HepG2 (cell line): Measurements from ENCODE around the gene AGAP1. TPM values are rescaled to one million over a fixed set of nuclear protein-coding genes. Genes with fewer than 3 reads are reported as not detected.

Source experiments
- ATAC-seq: fragments of 200-7000 bp; cut with Tn5 transposase; 3 replicates; pipeline ENCODE4 v1.9.1; 2020; ENCODE audit warnings: mild to moderate bottlenecking, moderate library complexity
- BruUV-seq: library from RNA; stranded (reverse); fragments of 400-500 nt; replicated peaks from 2 replicates; lab custom pipeline; 2021; lab: Mats Ljungman, UMichigan
- CTCF ChIA-PET: fragments of 300-600 bp; formaldehyde crosslinking; extraction: SDS; loops from one replicate; lab custom pipeline; 2021; ENCODE audit warnings: low total read pairs, inconsistent platforms, low intra/inter-chr PET ratio; lab: Yijun Ruan, JAX
- POLR2A ChIA-PET: fragments of 350-600 bp; sonication (Branson Sonifier 250); formaldehyde crosslinking; loops from one replicate; lab custom pipeline; 2020; ENCODE audit warnings: antibody characterized with exemption, inconsistent platforms; lab: Yijun Ruan, JAX
- DNase-seq: peaks from one replicate; pipeline ENCODE4 v3.0.0-alpha.2; 2015; ENCODE audit warnings: low spot score
- FAIRE-seq: peaks from 3 replicates; lab custom pipeline; 2011; peaks lifted over from hg19 to GRCh38; lab: Jason Lieb, UNC
- H2AFZ ChIP-seq: one replicate; pipeline ENCODE4 v1.6.1; 2011; ENCODE audit warnings: low read length, inconsistent platforms
- H3K27ac ChIP-seq: fragments of 300-600 bp; 3 replicates; pipeline ENCODE4 v1.8.0; 2011; ENCODE audit warnings: mixed run types, mild to moderate bottlenecking, mixed read lengths, low read length, inconsistent platforms; ENCODE audit not compliant: insufficient read depth; ENCODE audit errors: extremely low read length
- H3K27me3 ChIP-seq, 2 experiments: fragments of 200-600 bp in 1 of 2; 2 replicates in 1 of 2; 3 replicates in 1 of 2; pipeline versions ENCODE4 v1.6.0 to v1.8.0; 2011; ENCODE audit warnings: low read length in 2 of 2, mild to moderate bottlenecking in 2 of 2, moderate library complexity in 2 of 2, inconsistent platforms in 1 of 2; ENCODE audit not compliant: insufficient read depth in 2 of 2, control insufficient read depth in 1 of 2
- H3K36me3 ChIP-seq, 2 experiments: fragments of 200-600 bp in 1 of 2; replicated peaks in 1 of 2; 2 replicates in 1 of 2; 3 replicates in 1 of 2; pipeline versions ENCODE4 v1.5.1 to v1.8.0; 2011; ENCODE audit warnings: low read length in 2 of 2, inconsistent platforms in 1 of 2; ENCODE audit not compliant: insufficient read depth in 2 of 2, control insufficient read depth in 1 of 2
- H3K4me1 ChIP-seq: 2 replicates; pipeline ENCODE4 v1.5.1; 2012; ENCODE audit warnings: low read length, inconsistent platforms; ENCODE audit not compliant: insufficient read depth
- H3K4me2 ChIP-seq: 2 replicates; pipeline ENCODE4 v1.6.0; 2011; ENCODE audit warnings: low read depth, low read length, inconsistent platforms
- H3K4me3 ChIP-seq, 3 experiments: fragments of 200-600 bp in 1 of 3; sonication (generic), shearing (Covaris generic) in 1 of 3; replicated peaks in 1 of 3; 2 replicates each; pipeline ENCODE4 v1.5.1; 2011 to 2016; ENCODE audit warnings: low read length in 3 of 3, inconsistent platforms in 2 of 3, low read depth in 2 of 3, mild to moderate bottlenecking in 2 of 3, control low read depth in 1 of 3, mixed read lengths in 1 of 3; ENCODE audit not compliant: insufficient read depth in 1 of 3
- H3K79me2 ChIP-seq: one replicate; pipeline ENCODE4 v1.6.1; 2011; ENCODE audit warnings: low read length, inconsistent platforms; ENCODE audit not compliant: insufficient read depth
- H3K9ac ChIP-seq: 2 replicates; pipeline ENCODE4 v1.6.0; 2011; ENCODE audit warnings: mild to moderate bottlenecking, low read depth, low read length, inconsistent platforms; ENCODE audit not compliant: insufficient read depth
- H3K9me3 ChIP-seq: 2 replicates; pipeline ENCODE4 v1.5.1; 2012; ENCODE audit warnings: mild to moderate bottlenecking, low read length
- H4K20me1 ChIP-seq: 2 replicates; pipeline ENCODE4 v1.6.0; 2011; ENCODE audit warnings: inconsistent platforms, mild to moderate bottlenecking, low read length, moderate library complexity; ENCODE audit not compliant: insufficient read depth
- CENPX ChIP-seq: sonication (generic); formaldehyde crosslinking; IDR thresholded peaks from 2 replicates; pipeline ENCODE4 v1.9.0; 2021; ENCODE audit warnings: mild to moderate bottlenecking, missing genetic modification reagents, moderate library complexity
- CREB1 ChIP-seq, 2 experiments: fragments of 450-650 bp in 1 of 2; IDR thresholded peaks; 2 replicates each; pipeline ENCODE4 v1.6.1; 2016 to 2017; ENCODE audit warnings: control low read depth in 1 of 2, mild to moderate bottlenecking in 1 of 2, missing compliant biosample characterization in 1 of 2, missing genetic modification characterization in 1 of 2
- HOXD1 ChIP-seq: sonication (generic); formaldehyde crosslinking; IDR thresholded peaks from 2 replicates; pipeline ENCODE4 v1.5.0; 2020; ENCODE audit warnings: missing genetic modification reagents
- JDP2 ChIP-seq: sonication (generic); formaldehyde crosslinking; IDR thresholded peaks from 2 replicates; pipeline ENCODE4 v1.8.1; 2022; ENCODE audit warnings: missing genetic modification reagents, borderline replicate concordance
- TCF7 ChIP-seq: sonication (generic); IDR thresholded peaks from 2 replicates; pipeline ENCODE4 v1.6.1; 2016; ENCODE audit warnings: antibody characterized with exemption, low read depth
- U2AF1 ChIP-seq: fragments of 200-400 bp; formaldehyde crosslinking; optimal IDR thresholded peaks from 2 replicates; pipeline ENCODE3; 2017; ENCODE audit warnings: mild to moderate bottlenecking, low read depth, low read length
- YEATS2 ChIP-seq: sonication (generic); formaldehyde crosslinking; IDR thresholded peaks from 2 replicates; pipeline ENCODE4 v1.4.0; 2020; ENCODE audit warnings: missing genetic modification reagents, borderline replicate concordance
- ZEB1 ChIP-seq: IDR thresholded peaks from 2 replicates; pipeline ENCODE4 v1.6.1; 2012; ENCODE audit warnings: mild to moderate bottlenecking, low read depth, inconsistent platforms; ENCODE audit not compliant: insufficient replicate concordance
- ZFP36L2 ChIP-seq: sonication (generic); formaldehyde crosslinking; IDR thresholded peaks from 2 replicates; pipeline ENCODE4 v1.4.0; 2020; ENCODE audit warnings: missing genetic modification reagents
- ZNF180 ChIP-seq: sonication (generic); formaldehyde crosslinking; IDR thresholded peaks from 2 replicates; pipeline ENCODE4 v1.4.0; 2020; ENCODE audit warnings: low read depth, missing genetic modification reagents, borderline replicate concordance
- ZNF20 ChIP-seq: sonication (generic); formaldehyde crosslinking; IDR thresholded peaks from 2 replicates; pipeline ENCODE4 v1.4.0; 2020; ENCODE audit warnings: mild to moderate bottlenecking, moderate library complexity, missing genetic modification reagents
- WGBS: methylation state at CpG from one replicate; pipeline ENCODE4 v1.1.6; 2017; ENCODE audit warnings: low lambda C conversion rate; 5-methylcytosine and 5-hydroxymethylcytosine counted together
- in situ Hi-C: cut with HindIII; loops from 2 replicates; pipeline ENCODE4 v1.10.0; 2017; ENCODE audit warnings: low pct_unique_long_range_greater_than_20kb; ENCODE audit not compliant: extremely low pct_ligation_motif_present
- intact Hi-C: fragments of 100-400 bp; cut with micrococcal nuclease; formaldehyde crosslinking; loops from one replicate; pipeline ENCODE4 v1.10.0; 2022; ENCODE audit not compliant: unreplicated experiment
- polyA plus RNA-seq, 8 experiments: library from polyadenylated mRNA; depleted of rRNA in 3 of 8; stranded (reverse) in 7 of 8; unstranded in 1 of 8; fragments of >200 nt; fragmentation: Illumina TruSeq in 4 of 8; extraction: Trizol in 4 of 8; gene quantifications; 2 replicates each; pipeline versions ENCODE4 v1.2.1 to v1.2.3, GENCODE V29; 2011 to 2016; ENCODE audit warnings: low read depth in 4 of 8, missing spikeins in 1 of 8, mixed read lengths in 1 of 8; ENCODE audit not compliant: insufficient read depth in 1 of 8
- total RNA-seq, 5 experiments: library from RNA; depleted of rRNA; stranded (reverse); fragments of >200 nt; fragmentation: Illumina TruSeq; extraction: Trizol; gene quantifications; 2 replicates each; pipeline ENCODE4 v1.2.3, GENCODE V29; 2016; ENCODE audit warnings: low read depth in 1 of 5
- TF ChIP-seq, protein P1 (sequence below): sonication (generic); formaldehyde crosslinking; IDR thresholded peaks from 2 replicates; pipeline ENCODE4 v1.4.0; 2020; ENCODE audit warnings: missing genetic modification reagents
- TF ChIP-seq, protein P2 (sequence below): sonication (generic); formaldehyde crosslinking; IDR thresholded peaks from 2 replicates; pipeline ENCODE4 v1.4.0; 2020; ENCODE audit warnings: missing genetic modification reagents

The AGAP1 gene
- total and polyA plus RNA-seq, 2 of the 13 experiments (the other 11 are each of a cell fraction or from before 2014, with no cell fraction given) = 21.2 to 32.7 TPM

DNA sequence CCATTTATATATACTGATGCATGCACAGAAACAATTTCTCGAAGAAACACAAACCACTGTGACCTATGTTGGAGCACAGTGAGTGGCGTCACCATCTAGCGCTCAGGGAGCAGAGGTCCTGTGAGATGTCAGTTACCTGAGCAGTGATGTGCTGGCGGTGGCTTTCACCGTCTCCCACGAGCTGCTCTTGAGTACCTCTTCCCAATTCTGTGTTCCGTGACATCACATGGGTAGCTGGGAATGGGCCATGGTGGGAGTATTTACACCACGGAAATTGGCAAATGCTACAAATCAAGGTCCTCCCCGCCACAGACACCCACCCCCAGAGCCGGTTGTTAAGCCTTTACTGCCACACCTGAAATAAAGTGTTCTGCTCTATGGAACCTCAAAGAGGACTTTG, 650.0 kb downstream of the AGAP1 start:
- H3K9me3 ChIP-seq = no peaks in the 10 kb centered on the region
- WGBS = 42% methylated on average over 10 of the region's 10 CpGs

DNA sequence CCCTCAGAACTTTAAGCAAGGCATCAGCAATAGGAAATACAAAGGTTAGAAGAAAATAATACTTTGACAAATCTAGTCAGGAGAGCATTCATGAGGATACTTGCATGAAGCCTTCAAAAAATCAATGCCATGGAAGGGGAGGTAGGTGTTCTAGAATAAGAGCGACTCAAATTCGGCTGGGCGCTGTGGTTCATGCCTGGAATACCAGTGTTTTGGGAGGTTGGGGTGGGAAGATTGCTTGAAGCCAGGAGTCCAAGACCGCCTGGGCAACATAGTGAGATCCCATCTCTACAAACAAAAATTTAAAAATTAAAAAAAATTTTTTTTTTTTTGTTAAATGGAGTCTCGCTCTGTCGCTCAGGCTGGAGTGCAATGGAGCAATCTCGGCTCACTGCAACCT, 652.6 kb downstream of the AGAP1 start:
- no peaks in the 10 kb centered on the region for H3K36me3 ChIP-seq
- H2AFZ ChIP-seq = no peak overlapping the region
- BruUV-seq = no TSS peak
- ChIA-PET CTCF (no interaction called here), POLR2A (no interaction called here)
- FAIRE-seq (no peak), DNase-seq (no peak), ATAC-seq (no peak)
- peaks cover 11% of the 10 kb centered on the region for H3K4me1 ChIP-seq
- H3K27me3 ChIP-seq = peaks cover 4 to 25% of the 10 kb centered on the region in 2 experiments; a peak in 4 of 5 replicates
- H4K20me1 ChIP-seq = peaks cover 2% of the 10 kb centered on the region; the same call in 1 of the 2 replicates
- WGBS = 64% methylated on average over 7 of the region's 7 CpGs
- in situ Hi-C loops = no loop called here
- no peaks in the 10 kb centered on the region for H3K79me2 ChIP-seq
- intact Hi-C loops = no loop called here
- no peaks in the 10 kb centered on the region for H3K9me3 ChIP-seq
- no peak overlapping the region for H3K4me3 ChIP-seq
- H3K4me2 ChIP-seq = no peak overlapping the region
- no peak overlapping the region for H3K27ac ChIP-seq
- H3K9ac ChIP-seq = no peak overlapping the region
- TF ChIP-seq, protein P1, sequence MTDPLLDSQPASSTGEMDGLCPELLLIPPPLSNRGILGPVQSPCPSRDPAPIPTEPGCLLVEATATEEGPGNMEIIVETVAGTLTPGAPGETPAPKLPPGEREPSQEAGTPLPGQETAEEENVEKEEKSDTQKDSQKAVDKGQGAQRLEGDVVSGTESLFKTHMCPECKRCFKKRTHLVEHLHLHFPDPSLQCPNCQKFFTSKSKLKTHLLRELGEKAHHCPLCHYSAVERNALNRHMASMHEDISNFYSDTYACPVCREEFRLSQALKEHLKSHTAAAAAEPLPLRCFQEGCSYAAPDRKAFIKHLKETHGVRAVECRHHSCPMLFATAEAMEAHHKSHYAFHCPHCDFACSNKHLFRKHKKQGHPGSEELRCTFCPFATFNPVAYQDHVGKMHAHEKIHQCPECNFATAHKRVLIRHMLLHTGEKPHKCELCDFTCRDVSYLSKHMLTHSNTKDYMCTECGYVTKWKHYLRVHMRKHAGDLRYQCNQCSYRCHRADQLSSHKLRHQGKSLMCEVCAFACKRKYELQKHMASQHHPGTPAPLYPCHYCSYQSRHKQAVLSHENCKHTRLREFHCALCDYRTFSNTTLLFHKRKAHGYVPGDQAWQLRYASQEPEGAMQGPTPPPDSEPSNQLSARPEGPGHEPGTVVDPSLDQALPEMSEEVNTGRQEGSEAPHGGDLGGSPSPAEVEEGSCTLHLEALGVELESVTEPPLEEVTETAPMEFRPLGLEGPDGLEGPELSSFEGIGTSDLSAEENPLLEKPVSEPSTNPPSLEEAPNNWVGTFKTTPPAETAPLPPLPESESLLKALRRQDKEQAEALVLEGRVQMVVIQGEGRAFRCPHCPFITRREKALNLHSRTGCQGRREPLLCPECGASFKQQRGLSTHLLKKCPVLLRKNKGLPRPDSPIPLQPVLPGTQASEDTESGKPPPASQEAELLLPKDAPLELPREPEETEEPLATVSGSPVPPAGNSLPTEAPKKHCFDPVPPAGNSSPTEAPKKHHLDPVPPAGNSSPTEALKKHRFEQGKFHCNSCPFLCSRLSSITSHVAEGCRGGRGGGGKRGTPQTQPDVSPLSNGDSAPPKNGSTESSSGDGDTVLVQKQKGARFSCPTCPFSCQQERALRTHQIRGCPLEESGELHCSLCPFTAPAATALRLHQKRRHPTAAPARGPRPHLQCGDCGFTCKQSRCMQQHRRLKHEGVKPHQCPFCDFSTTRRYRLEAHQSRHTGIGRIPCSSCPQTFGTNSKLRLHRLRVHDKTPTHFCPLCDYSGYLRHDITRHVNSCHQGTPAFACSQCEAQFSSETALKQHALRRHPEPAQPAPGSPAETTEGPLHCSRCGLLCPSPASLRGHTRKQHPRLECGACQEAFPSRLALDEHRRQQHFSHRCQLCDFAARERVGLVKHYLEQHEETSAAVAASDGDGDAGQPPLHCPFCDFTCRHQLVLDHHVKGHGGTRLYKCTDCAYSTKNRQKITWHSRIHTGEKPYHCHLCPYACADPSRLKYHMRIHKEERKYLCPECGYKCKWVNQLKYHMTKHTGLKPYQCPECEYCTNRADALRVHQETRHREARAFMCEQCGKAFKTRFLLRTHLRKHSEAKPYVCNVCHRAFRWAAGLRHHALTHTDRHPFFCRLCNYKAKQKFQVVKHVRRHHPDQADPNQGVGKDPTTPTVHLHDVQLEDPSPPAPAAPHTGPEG (CRISPR knock-in tag) = no peak
- TF ChIP-seq ZEB1 = no peak
- TF ChIP-seq U2AF1 = no peak
- no peak for TF ChIP-seq ZNF20
- no peak for TF ChIP-seq HOXD1 (CRISPR knock-in tag)
- TF ChIP-seq TCF7 = no peak
- TF ChIP-seq CENPX = no peak

More for the DNA sequence above, 650.0 kb downstream of the AGAP1 start:
- TF ChIP-seq, protein P2, sequence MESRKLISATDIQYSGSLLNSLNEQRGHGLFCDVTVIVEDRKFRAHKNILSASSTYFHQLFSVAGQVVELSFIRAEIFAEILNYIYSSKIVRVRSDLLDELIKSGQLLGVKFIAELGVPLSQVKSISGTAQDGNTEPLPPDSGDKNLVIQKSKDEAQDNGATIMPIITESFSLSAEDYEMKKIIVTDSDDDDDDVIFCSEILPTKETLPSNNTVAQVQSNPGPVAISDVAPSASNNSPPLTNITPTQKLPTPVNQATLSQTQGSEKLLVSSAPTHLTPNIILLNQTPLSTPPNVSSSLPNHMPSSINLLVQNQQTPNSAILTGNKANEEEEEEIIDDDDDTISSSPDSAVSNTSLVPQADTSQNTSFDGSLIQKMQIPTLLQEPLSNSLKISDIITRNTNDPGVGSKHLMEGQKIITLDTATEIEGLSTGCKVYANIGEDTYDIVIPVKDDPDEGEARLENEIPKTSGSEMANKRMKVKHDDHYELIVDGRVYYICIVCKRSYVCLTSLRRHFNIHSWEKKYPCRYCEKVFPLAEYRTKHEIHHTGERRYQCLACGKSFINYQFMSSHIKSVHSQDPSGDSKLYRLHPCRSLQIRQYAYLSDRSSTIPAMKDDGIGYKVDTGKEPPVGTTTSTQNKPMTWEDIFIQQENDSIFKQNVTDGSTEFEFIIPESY (CRISPR knock-in tag) = peak; percentile 46; the same call in 1 of the 2 replicates
- no peak for TF ChIP-seq YEATS2
- TF ChIP-seq ZNF180 (CRISPR knock-in tag) = no peak
- TF ChIP-seq CREB1 (IDR thresholded peaks at IDR 0.05) = 0 out of 2 replicates have a peak, but pooled peaks have one; percentile 2
- no peak for TF ChIP-seq CREB1 (CRISPR knock-in tag; IDR thresholded peaks at IDR 0.05)
- no peak for TF ChIP-seq ZFP36L2 (CRISPR knock-in tag)
- TF ChIP-seq JDP2 = no peak
- in situ Hi-C loops = no loop called here
- Histone ChIP-seq H3K4me3 (no peak overlapping the region), H3K9ac (no peak overlapping the region), H3K4me2 (no peak overlapping the region), H3K36me3 (no peaks in the 10 kb centered on the region), H3K79me2 (no peaks in the 10 kb centered on the region), H4K20me1 (peaks cover 4% of the 10 kb centered on the region; the same call in 1 of the 2 replicates), H2AFZ (no peak overlapping the region), H3K4me1 (peaks cover 11% of the 10 kb centered on the region), H3K27me3 (peaks cover 4 to 34% of the 10 kb centered on the region in 2 experiments; a peak in 4 of 5 replicates), H3K27ac (no peak overlapping the region)
- POLR2A ChIA-PET = no interaction called here
- no TSS peak for BruUV-seq
- no peak for DNase-seq
- FAIRE-seq = no peak
- intact Hi-C loops = no loop called here
- ATAC-seq = no peak
- CTCF ChIA-PET = interaction anchor here (1.0 kb wide), 1 partner anchor 37 kb away, joined by 3 read pairs; no protein-coding TSS in a partner anchor
